GM21619 (cell line): ENCODE data around the gene ZNF782.
"Not testable (repeated sequence)": the region's sequence is repeated elsewhere in the genome, so short reads cannot be mapped to it uniquely, and the experiment has no call there.

Experiments
- ATAC-seq: cut with Tn5 transposase; IDR thresholded peaks from one replicate; pipeline ENCODE4 v1.9.1; 2021; ENCODE audit not compliant: unreplicated experiment

The ZNF782 gene

GRCh38 chr9:96854651-96855273, 448 bp upstream of the ZNF782 start:
- ATAC-seq: no peak

GRCh38 chr9:96852676-96853075, 1.6 kb downstream of the ZNF782 start:
- ATAC-seq: no peak

GRCh38 chr9:96844040-96844439, 10.3 kb downstream of the ZNF782 start:
- ATAC-seq: no peak

- no peak for ATAC-seq
These were observed 35.8 kb downstream of the ZNF782 start for GRCh38 chr9:96818533-96818932.

- ATAC-seq: no peak
These were observed 36.3 kb downstream of the ZNF782 start for GRCh38 chr9:96817973-96818372.

- no peak for ATAC-seq
These were observed 40.7 kb downstream of the ZNF782 start for GRCh38 chr9:96813607-96814006.

- ATAC-seq: not testable (repeated sequence)
These were observed 55.4 kb downstream of the ZNF782 start for GRCh38 chr9:96798959-96799358.

- no peak for ATAC-seq
These were observed 70.3 kb downstream of the ZNF782 start for GRCh38 chr9:96784021-96784420.

- ATAC-seq: no peak
These were observed 72.1 kb downstream of the ZNF782 start for GRCh38 chr9:96782235-96782634.

- ATAC-seq: no peak
These were observed 72.8 kb downstream of the ZNF782 start for GRCh38 chr9:96781552-96781951.

GRCh38 chr9:96779089-96779488, 75.2 kb downstream of the ZNF782 start:
- no peak for ATAC-seq

- ATAC-seq: peak; percentile 31
These were observed 76.9 kb downstream of the ZNF782 start for GRCh38 chr9:96777426-96777864.

- no peak for ATAC-seq
These were observed 83.2 kb downstream of the ZNF782 start for GRCh38 chr9:96771124-96771523.

- ATAC-seq: no peak
These were observed 84.3 kb downstream of the ZNF782 start for GRCh38 chr9:96769989-96770388.
